Epithelial cell of proximal tubule (primary cell): ENCODE measurements around the gene C1QC. TPM values are rescaled to one million over a fixed set of nuclear protein-coding genes. Genes with fewer than 3 reads are reported as not detected.

Source experiments
- DNase-seq: peaks from one replicate; pipeline ENCODE4 v3.0.0-alpha.2; 2011; ENCODE audit warnings: low read depth
- H3K4me3 ChIP-seq: 2 replicates; pipeline ENCODE4 v1.5.1; 2011; ENCODE audit warnings: low read depth, mild to moderate bottlenecking, low read length
- CTCF ChIP-seq: conservative IDR thresholded peaks from 2 replicates; pipeline ENCODE4 v1.5.1; 2012; ENCODE audit warnings: low read depth, mild to moderate bottlenecking, low read length
- total RNA-seq: library from RNA; depleted of rRNA; stranded (reverse); fragments of >200 nt; gene quantifications from 2 replicates; pipeline ENCODE4 v1.2.3, GENCODE V29; 2015

C1QC gene
- total RNA-seq, 1 donor from 2014 or later: not detected

DNA sequence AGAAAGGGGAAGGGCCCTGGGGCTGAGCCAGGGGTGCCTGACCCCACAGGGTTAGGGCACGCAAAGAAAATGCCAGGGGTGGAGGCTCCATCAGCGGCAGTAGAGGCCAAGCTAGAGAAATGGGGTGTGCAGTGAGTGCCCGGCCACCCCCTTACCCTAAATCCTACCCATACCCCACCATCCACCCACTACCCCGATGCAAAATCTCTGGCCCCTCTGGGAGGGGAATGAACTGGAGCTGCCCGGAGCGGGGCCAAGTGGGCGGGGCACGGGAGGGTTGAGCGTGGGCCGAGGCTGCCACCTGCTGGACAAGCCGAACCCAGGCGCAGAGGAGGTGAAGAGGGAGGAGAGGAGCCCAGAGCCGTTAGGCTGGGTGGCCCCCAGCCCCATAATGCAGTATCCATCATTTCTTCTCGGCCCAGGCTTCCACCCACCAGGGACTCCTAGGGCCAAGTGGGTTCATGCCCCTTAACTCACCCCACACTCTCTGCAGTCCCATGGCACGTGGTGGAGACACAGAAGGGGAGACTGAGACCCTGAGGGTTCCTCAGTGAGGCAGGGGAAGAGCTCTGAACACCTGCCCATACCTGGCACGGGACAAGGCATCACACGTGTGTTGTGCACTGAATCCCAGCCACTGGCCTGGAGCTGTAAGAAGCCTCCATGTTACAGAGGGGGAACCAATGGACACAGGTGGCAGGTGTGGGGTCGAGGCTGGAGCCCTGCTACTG lies 1.4 kb upstream of the C1QC start:
- peak; percentile 89 for TF ChIP-seq CTCF
- DNase-seq: no peak

DNA sequence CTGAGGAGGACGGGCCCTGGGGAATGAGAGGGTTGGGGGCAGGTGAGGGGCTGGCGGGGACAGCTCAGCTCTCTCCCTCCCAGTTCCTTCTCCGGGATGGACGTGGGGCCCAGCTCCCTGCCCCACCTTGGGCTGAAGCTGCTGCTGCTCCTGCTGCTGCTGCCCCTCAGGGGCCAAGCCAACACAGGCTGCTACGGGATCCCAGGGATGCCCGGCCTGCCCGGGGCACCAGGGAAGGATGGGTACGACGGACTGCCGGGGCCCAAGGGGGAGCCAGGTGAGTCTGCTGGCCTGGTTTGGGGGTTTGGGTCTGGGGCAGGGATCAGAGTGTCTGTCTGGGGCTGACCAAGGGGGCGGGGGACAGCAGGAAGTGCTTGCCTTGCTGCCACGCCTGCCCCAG lies 495 bp downstream of the C1QC start:
- no peak overlapping the region for H3K4me3 ChIP-seq
- TF ChIP-seq CTCF: no peak
- DNase-seq: no peak

More for the DNA sequence above, 1.4 kb upstream of the C1QC start:
- H3K4me3 ChIP-seq: no peak overlapping the region

- no peak for TF ChIP-seq CTCF
- DNase-seq: no peak
- no peak overlapping the region for H3K4me3 ChIP-seq
Observed at GRCh38 chr1:22645931-22646330, 2.5 kb downstream of the C1QC start.

GRCh38 chr1:22646384-22646783 lies 3.0 kb downstream of the C1QC start:
- no peak for TF ChIP-seq CTCF
- no peak overlapping the region for H3K4me3 ChIP-seq
- DNase-seq: no peak

GRCh38 chr1:22650089-22650693 lies 6.8 kb downstream of the C1QC start:
- TF ChIP-seq CTCF: no peak
- DNase-seq: no peak
- no peak overlapping the region for H3K4me3 ChIP-seq

GRCh38 chr1:22651941-22652856 lies 8.8 kb downstream of the C1QC start:
- no peak overlapping the region for H3K4me3 ChIP-seq
- no peak for TF ChIP-seq CTCF
- DNase-seq: no peak
